A673 (cell line): ENCODE data around the gene EHD1. TPM values are rescaled to one million over a fixed set of nuclear protein-coding genes. Genes with fewer than 3 reads are reported as not detected.
A peak's percentile ranks its signal among the peaks of the same experiment; 100 is the strongest.

Experiments
- BruUV-seq: library from RNA; stranded (reverse); fragments of 400-500 nt; replicated peaks from 2 replicates; lab custom pipeline; 2021; lab: Mats Ljungman, UMichigan
- CTCF ChIA-PET: fragments of 300-600 bp; sonication (Branson Sonifier 250); formaldehyde crosslinking; loops from one replicate; lab custom pipeline; 2022; ENCODE audit warnings: antibody characterized with exemption; lab: Charles Lee
- POLR2A ChIA-PET: fragments of 300-600 bp; sonication (Branson Sonifier 250); formaldehyde crosslinking; loops from one replicate; lab custom pipeline; 2022; ENCODE audit warnings: antibody characterized with exemption; ENCODE audit not compliant: low non-redundant PET; lab: Charles Lee
- DNase-seq: peaks from one replicate; pipeline ENCODE4 v3.0.0-alpha.2; 2015; ENCODE audit warnings: low spot score
- H3K27ac ChIP-seq: fragments of 200-600 bp; sonication (generic); 2 replicates; pipeline ENCODE4 v1.5.1; 2016; ENCODE audit warnings: mixed run types, low read depth, mild to moderate bottlenecking, mixed read lengths, antibody characterized with exemption, low read length; ENCODE audit not compliant: poor library complexity, severe bottlenecking
- H3K27me3 ChIP-seq: fragments of 200-600 bp; sonication (generic); replicated peaks from 2 replicates; pipeline ENCODE4 v1.6.1; 2017; ENCODE audit warnings: mixed run types, low read depth, mild to moderate bottlenecking, mixed read lengths, antibody characterized with exemption, low read length; ENCODE audit not compliant: insufficient read depth, poor library complexity
- H3K36me3 ChIP-seq: fragments of 200-600 bp; sonication (generic); 2 replicates; pipeline ENCODE4 v1.6.1; 2016; ENCODE audit warnings: mixed run types, mild to moderate bottlenecking, mixed read lengths, antibody characterized with exemption, low read length; ENCODE audit not compliant: insufficient read depth, poor library complexity, severe bottlenecking
- H3K4me1 ChIP-seq: fragments of 200-600 bp; sonication (generic); 2 replicates; pipeline ENCODE4 v1.6.1; 2017; ENCODE audit warnings: mixed run types, mild to moderate bottlenecking, mixed read lengths, antibody characterized with exemption, low read length; ENCODE audit not compliant: insufficient read depth, poor library complexity, severe bottlenecking
- H3K4me3 ChIP-seq: fragments of 200-600 bp; sonication (generic); 2 replicates; pipeline ENCODE4 v1.5.1; 2016; ENCODE audit warnings: low read depth, mixed run types, mild to moderate bottlenecking, mixed read lengths, low read length; ENCODE audit not compliant: poor library complexity, severe bottlenecking
- H3K9me3 ChIP-seq: fragments of 200-600 bp; sonication (generic); 2 replicates; pipeline ENCODE4 v1.6.1; 2016; ENCODE audit warnings: mixed run types, low read depth, mild to moderate bottlenecking, mixed read lengths, antibody characterized with exemption, low read length; ENCODE audit not compliant: poor library complexity, severe bottlenecking
- CTCF ChIP-seq: fragments of 300-800, 200-600 bp; sonication (generic); conservative IDR thresholded peaks from 2 replicates; pipeline ENCODE4 v1.5.1; 2017; ENCODE audit warnings: low read depth, mild to moderate bottlenecking, antibody characterized with exemption, low read length, moderate library complexity, mixed read lengths
- EZH2 ChIP-seq: fragments of 200-600 bp; sonication (generic); IDR thresholded peaks from 2 replicates; pipeline ENCODE4 v1.6.1; 2017; ENCODE audit warnings: borderline replicate concordance, low read depth, mild to moderate bottlenecking, mixed read lengths, antibody characterized with exemption, low read length; ENCODE audit not compliant: poor library complexity, severe bottlenecking
- intact Hi-C: fragments of 100-400 bp; cut with micrococcal nuclease; formaldehyde crosslinking; loops from one replicate; pipeline ENCODE4 v1.10.0; 2022; ENCODE audit not compliant: unreplicated experiment
- total RNA-seq: library from RNA; stranded (reverse); gene quantifications from 2 replicates; pipeline ENCODE4 v1.2.3, GENCODE V29; 2021

Gene EHD1
- total RNA-seq, 1 experiment from 2014 or later: 63.1 TPM

GRCh38 chr11:64872790-64873488 lies 5.5 kb downstream of the EHD1 start:
- no peaks in the 10 kb centered on the region for H3K9me3 ChIP-seq
- H3K27me3 ChIP-seq: no peaks in the 10 kb centered on the region
- no peak for TF ChIP-seq CTCF
- no peak for TF ChIP-seq EZH2
- H3K4me3 ChIP-seq: no peak overlapping the region
- BruUV-seq: no TSS peak
- DNase-seq: no peak
- H3K4me1 ChIP-seq: peaks cover 20% of the 10 kb centered on the region
- peaks cover 14% of the 10 kb centered on the region for H3K36me3 ChIP-seq
- ChIA-PET POLR2A (interaction anchor here (0.6 kb wide), 1 partner anchor 839 kb away, joined by 16 read pairs; no protein-coding TSS in a partner anchor), CTCF (no interaction called here)
- intact Hi-C loops: no loop called here
- H3K27ac ChIP-seq: no peak overlapping the region

GRCh38 chr11:64871492-64871891 lies 6.9 kb downstream of the EHD1 start:
- TF ChIP-seq CTCF (no peak), EZH2 (no peak)
- Histone ChIP-seq H3K9me3 (no peaks in the 10 kb centered on the region), H3K27ac (no peak overlapping the region), H3K4me3 (no peak overlapping the region), H3K27me3 (no peaks in the 10 kb centered on the region), H3K36me3 (peaks cover 14% of the 10 kb centered on the region), H3K4me1 (peaks cover 9% of the 10 kb centered on the region)
- POLR2A ChIA-PET: interaction anchor here (0.6 kb wide), 1 partner anchor 13 kb away, joined by 3 read pairs; no protein-coding TSS in a partner anchor
- BruUV-seq: no TSS peak
- no peak for DNase-seq
- intact Hi-C loops: no loop called here
- CTCF ChIA-PET: no interaction called here

- intact Hi-C loops: no loop called here
- no TSS peak for BruUV-seq
- peak overlapping the region; percentile 22 for H3K27ac ChIP-seq
- ChIA-PET POLR2A (no interaction called here), CTCF (interaction anchor here (1.2 kb wide), 1 partner anchor 23 kb away, joined by 3 read pairs; no protein-coding TSS in a partner anchor)
- no peak for TF ChIP-seq EZH2
- TF ChIP-seq CTCF: no peak
- H3K27me3 ChIP-seq: no peaks in the 10 kb centered on the region
- no peak overlapping the region for H3K4me3 ChIP-seq
- peaks cover 14% of the 10 kb centered on the region for H3K36me3 ChIP-seq
- H3K9me3 ChIP-seq: no peaks in the 10 kb centered on the region
- peaks cover 8% of the 10 kb centered on the region for H3K4me1 ChIP-seq
- DNase-seq: no peak
Measured at GRCh38 chr11:64870893-64871466, 7.4 kb downstream of the EHD1 start.
